Mesendoderm (in vitro differentiated cells): ENCODE measurements around the gene HS6ST3.

Experiments
- DNase-seq: peaks from one replicate; pipeline ENCODE4 v3.0.0; 2013
- H2AK5ac ChIP-seq: 2 replicates; pipeline ENCODE4 v1.6.1; 2013; ENCODE audit warnings: low read length, inconsistent platforms
- H2BK120ac ChIP-seq: 2 replicates; pipeline ENCODE4 v1.6.1; 2013; ENCODE audit warnings: low read depth, mild to moderate bottlenecking, low read length, moderate library complexity, mixed read lengths
- H2BK15ac ChIP-seq: replicated peaks from 2 replicates; pipeline ENCODE4 v1.6.1; 2013; ENCODE audit warnings: low read depth, mild to moderate bottlenecking, moderate library complexity
- H2BK5ac ChIP-seq: 2 replicates; pipeline ENCODE4 v1.6.1; 2013; ENCODE audit warnings: low read length, inconsistent platforms
- H3K18ac ChIP-seq: 2 replicates; pipeline ENCODE4 v1.6.1; 2013; ENCODE audit warnings: mild to moderate bottlenecking, low read length, mixed read lengths
- H3K23ac ChIP-seq: one replicate; pipeline ENCODE4 v1.6.1; 2013; ENCODE audit warnings: low read length
- H3K27ac ChIP-seq: 2 replicates; pipeline ENCODE4 v1.5.1; 2013; ENCODE audit warnings: low read depth, mild to moderate bottlenecking, inconsistent platforms, low read length, moderate library complexity
- H3K27me3 ChIP-seq: 2 replicates; pipeline ENCODE4 v1.6.1; 2013; ENCODE audit warnings: low read length, control low read depth, mild to moderate bottlenecking, inconsistent platforms; ENCODE audit not compliant: insufficient read depth, poor library complexity
- H3K36me3 ChIP-seq: 2 replicates; pipeline ENCODE4 v1.6.1; 2013; ENCODE audit warnings: low read length, inconsistent platforms; ENCODE audit not compliant: control insufficient read depth, insufficient read depth
- H3K4ac ChIP-seq: one replicate; pipeline ENCODE4 v1.6.1; 2013; ENCODE audit warnings: low read depth, mild to moderate bottlenecking, low read length, moderate library complexity
- H3K4me1 ChIP-seq: 2 replicates; pipeline ENCODE4 v1.6.1; 2013; ENCODE audit warnings: low read depth, low read length, inconsistent platforms; ENCODE audit not compliant: control insufficient read depth
- H3K4me2 ChIP-seq: 2 replicates; pipeline ENCODE4 v1.6.1; 2013; ENCODE audit warnings: low read length
- H3K4me3 ChIP-seq: 2 replicates; pipeline ENCODE4 v1.5.1; 2013; ENCODE audit warnings: mild to moderate bottlenecking, low read length
- H3K56ac ChIP-seq: one replicate; pipeline ENCODE4 v1.6.1; 2013; ENCODE audit warnings: low read length
- H3K79me1 ChIP-seq: 2 replicates; pipeline ENCODE4 v1.6.1; 2013; ENCODE audit warnings: low read length, inconsistent platforms
- H3K79me2 ChIP-seq: 2 replicates; pipeline ENCODE4 v1.6.1; 2013; ENCODE audit warnings: mild to moderate bottlenecking, low read length; ENCODE audit not compliant: control insufficient read depth, insufficient read depth
- H3K9ac ChIP-seq: 2 replicates; pipeline ENCODE4 v1.6.1; 2013; ENCODE audit warnings: low read length, inconsistent platforms
- H4K5ac ChIP-seq: one replicate; pipeline ENCODE4 v1.6.1; 2013; ENCODE audit warnings: low read length
- H4K8ac ChIP-seq: one replicate; pipeline ENCODE4 v1.6.1; 2013; ENCODE audit warnings: low read depth, mild to moderate bottlenecking, control low read depth, low read length, moderate library complexity
- WGBS: extraction: QIAGEN DNeasy Blood & Tissue Kit; methylation state at CpG from one replicate; pipeline ENCODE4 v1.1.7; 2013; ENCODE audit warnings: low lambda C conversion rate, missing lambda C conversion rate; ENCODE audit not compliant: insufficient coverage; ENCODE audit errors: extremely low coverage; 5-methylcytosine and 5-hydroxymethylcytosine counted together

Gene HS6ST3

DNA sequence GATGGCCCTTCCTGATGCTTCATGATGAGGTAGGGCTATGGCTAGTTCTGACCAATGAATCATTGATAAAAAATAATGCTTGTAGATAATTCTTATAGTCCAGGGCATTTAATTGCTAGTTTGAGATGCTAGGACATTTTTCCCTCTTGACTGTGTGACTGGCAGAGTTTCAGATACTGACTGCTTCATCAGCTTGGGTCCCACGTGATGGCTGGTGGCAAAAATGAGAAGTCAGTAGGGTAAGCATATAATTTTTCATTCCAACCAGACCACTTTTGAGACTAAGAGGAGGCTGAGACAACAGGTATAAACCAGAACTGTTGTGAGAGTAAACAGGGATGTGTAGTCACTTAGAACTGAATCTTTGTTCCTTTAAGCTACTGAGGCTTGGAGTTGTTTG lies 183.3 kb downstream of the HS6ST3 start:
- H3K4me1 ChIP-seq = no peaks in the 10 kb centered on the region
- no peak for DNase-seq
- H3K36me3 ChIP-seq = no peaks in the 10 kb centered on the region
- H2BK15ac ChIP-seq = no peak overlapping the region
- no peaks in the 10 kb centered on the region for H3K79me2 ChIP-seq
- no peak overlapping the region for H3K4me3 ChIP-seq
- H3K56ac ChIP-seq = no peak overlapping the region
- H3K27ac ChIP-seq = no peak overlapping the region
- H3K79me1 ChIP-seq = no peaks in the 10 kb centered on the region
- no peak overlapping the region for H4K5ac ChIP-seq
- no peak overlapping the region for H2BK120ac ChIP-seq
- no peak overlapping the region for H2AK5ac ChIP-seq
- no peak overlapping the region for H3K18ac ChIP-seq
- H3K9ac ChIP-seq = no peak overlapping the region
- no peak overlapping the region for H2BK5ac ChIP-seq
- no peaks in the 10 kb centered on the region for H3K27me3 ChIP-seq
- H3K23ac ChIP-seq = no peak overlapping the region
- no CpG with 5 or more reads among the region's 1 CpG for WGBS
- no peak overlapping the region for H3K4me2 ChIP-seq
- H4K8ac ChIP-seq = no peak overlapping the region
- H3K4ac ChIP-seq = no peak overlapping the region

DNA sequence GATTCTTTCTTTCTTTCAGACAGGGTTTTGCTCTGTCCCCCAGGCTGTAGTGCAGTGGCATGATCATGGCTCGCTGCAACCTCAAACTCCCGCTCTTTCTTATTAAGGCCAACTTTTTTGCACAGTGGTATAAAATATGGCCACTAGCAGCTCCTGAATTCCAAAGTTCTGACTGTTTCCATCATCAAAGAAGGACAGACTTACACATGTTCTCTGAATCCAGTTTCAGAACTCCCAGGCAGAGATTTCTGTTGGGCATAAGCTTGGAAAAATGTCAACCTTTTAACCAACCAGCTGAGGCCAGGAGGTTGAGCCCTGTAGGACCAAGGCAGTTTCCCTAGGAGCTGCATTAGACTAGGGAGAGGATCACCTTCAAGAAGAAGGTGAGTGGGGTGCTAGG lies 184.1 kb downstream of the HS6ST3 start:
- WGBS = no CpG with 5 or more reads among the region's 2 CpGs
- no peak overlapping the region for H2BK5ac ChIP-seq
- no peaks in the 10 kb centered on the region for H3K36me3 ChIP-seq

GRCh38 chr13:96279904-96280303 lies 190.0 kb downstream of the HS6ST3 start:
- Histone ChIP-seq H3K27ac (no peak overlapping the region), H3K4me1 (no peaks in the 10 kb centered on the region)
- no CpG with 5 or more reads among the region's 3 CpGs for WGBS

More for the DNA sequence above, 184.1 kb downstream of the HS6ST3 start:
- Histone ChIP-seq H3K4me3 (no peak overlapping the region), H3K27me3 (no peaks in the 10 kb centered on the region), H3K18ac (no peak overlapping the region), H2AK5ac (no peak overlapping the region), H3K56ac (no peak overlapping the region), H3K79me2 (no peaks in the 10 kb centered on the region), H4K8ac (no peak overlapping the region), H2BK120ac (no peak overlapping the region), H3K27ac (no peak overlapping the region), H3K4ac (no peak overlapping the region), H3K4me2 (no peak overlapping the region), H3K79me1 (no peaks in the 10 kb centered on the region), H3K4me1 (no peaks in the 10 kb centered on the region), H2BK15ac (no peak overlapping the region), H3K23ac (no peak overlapping the region), H3K9ac (no peak overlapping the region), H4K5ac (no peak overlapping the region)
- DNase-seq = no peak

DNA sequence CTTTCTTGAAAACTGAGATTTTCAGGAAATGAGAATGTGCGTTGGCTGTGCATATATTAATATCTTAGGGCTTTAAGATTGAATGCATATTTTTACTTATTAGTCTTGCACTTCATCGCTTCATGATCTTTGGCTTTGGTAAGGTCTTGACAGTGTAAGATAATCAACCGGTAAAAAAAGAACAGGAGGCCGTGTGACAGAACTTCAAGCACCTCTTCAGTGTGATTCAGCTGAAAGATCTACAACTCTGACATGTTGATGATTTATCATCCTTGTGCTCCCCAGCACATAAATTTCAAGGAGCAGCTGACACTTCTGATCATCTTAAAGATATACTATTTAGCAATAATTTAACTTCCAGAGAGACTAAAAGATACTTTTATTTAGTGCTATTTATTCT lies 195.1 kb downstream of the HS6ST3 start:
- H3K4me2 ChIP-seq = no peak overlapping the region
- H3K56ac ChIP-seq = no peak overlapping the region
- no peak overlapping the region for H2BK120ac ChIP-seq
- no peak overlapping the region for H3K9ac ChIP-seq
- H3K79me1 ChIP-seq = no peaks in the 10 kb centered on the region
- H3K79me2 ChIP-seq = no peaks in the 10 kb centered on the region
- whole genome bisulfite sequencing = no CpG with 5 or more reads among the region's 4 CpGs
- H3K4me1 ChIP-seq = no peaks in the 10 kb centered on the region
- no peak overlapping the region for H4K5ac ChIP-seq
- no peak overlapping the region for H2AK5ac ChIP-seq
- no peak overlapping the region for H3K4ac ChIP-seq
- no peak overlapping the region for H2BK5ac ChIP-seq
- H3K27me3 ChIP-seq = no peaks in the 10 kb centered on the region
- no peak overlapping the region for H3K27ac ChIP-seq
- H3K18ac ChIP-seq = no peak overlapping the region
- no peak overlapping the region for H3K4me3 ChIP-seq
- no peak overlapping the region for H3K23ac ChIP-seq
- no peaks in the 10 kb centered on the region for H3K36me3 ChIP-seq
- no peak for DNase-seq
- H4K8ac ChIP-seq = no peak overlapping the region
- H2BK15ac ChIP-seq = no peak overlapping the region

More at GRCh38 chr13:96279904-96280303, 190.0 kb downstream of the HS6ST3 start:
- no peak overlapping the region for H3K4me3 ChIP-seq
- H3K27me3 ChIP-seq = no peaks in the 10 kb centered on the region
- H3K4me2 ChIP-seq = no peak overlapping the region
- no peak overlapping the region for H2AK5ac ChIP-seq
- no peak overlapping the region for H3K18ac ChIP-seq
- no peak for DNase-seq
- H3K4ac ChIP-seq = no peak overlapping the region
- no peaks in the 10 kb centered on the region for H3K79me1 ChIP-seq
- no peaks in the 10 kb centered on the region for H3K79me2 ChIP-seq
- no peak overlapping the region for H2BK5ac ChIP-seq
- H3K9ac ChIP-seq = no peak overlapping the region
- H4K8ac ChIP-seq = no peak overlapping the region
- no peak overlapping the region for H3K23ac ChIP-seq
- H3K56ac ChIP-seq = no peak overlapping the region
- H4K5ac ChIP-seq = no peak overlapping the region
- H2BK15ac ChIP-seq = no peak overlapping the region
- H3K36me3 ChIP-seq = no peaks in the 10 kb centered on the region
- no peak overlapping the region for H2BK120ac ChIP-seq

DNA sequence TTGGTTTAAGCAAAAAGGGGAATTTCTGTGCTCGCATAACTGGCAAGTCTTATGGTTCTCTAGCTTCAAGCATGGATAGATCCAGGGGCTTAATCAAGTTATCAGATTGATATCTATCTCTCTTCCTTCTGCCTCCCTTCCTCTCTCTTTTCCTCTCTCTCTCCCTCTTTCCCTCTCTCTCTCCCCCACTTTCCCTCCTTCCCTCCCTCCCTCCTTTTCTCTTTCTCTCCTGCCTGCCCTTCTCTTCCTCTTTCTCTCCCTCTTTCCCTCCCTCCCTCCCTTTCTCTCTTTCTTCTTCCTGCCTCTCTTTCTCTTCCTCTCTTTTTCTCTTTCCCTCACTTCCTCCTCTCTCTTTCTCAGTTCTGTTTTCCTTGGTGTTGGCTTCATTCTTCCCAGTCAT lies 195.8 kb downstream of the HS6ST3 start:
- Histone ChIP-seq H3K4ac (no peak overlapping the region), H2BK120ac (no peak overlapping the region), H3K36me3 (no peaks in the 10 kb centered on the region), H3K23ac (no peak overlapping the region), H4K8ac (no peak overlapping the region), H3K4me2 (no peak overlapping the region), H4K5ac (no peak overlapping the region), H2AK5ac (no peak overlapping the region), H3K27me3 (no peaks in the 10 kb centered on the region), H3K79me1 (no peaks in the 10 kb centered on the region), H3K56ac (no peak overlapping the region), H3K18ac (no peak overlapping the region), H3K9ac (no peak overlapping the region), H2BK15ac (no peak overlapping the region), H3K4me1 (no peaks in the 10 kb centered on the region), H3K79me2 (no peaks in the 10 kb centered on the region), H3K4me3 (no peak overlapping the region), H2BK5ac (no peak overlapping the region), H3K27ac (no peak overlapping the region)
- no peak for DNase-seq
- no CpG with 5 or more reads among the region's 1 CpG for WGBS
